Measurements from ENCODE around the gene ANGPT4.

ANGPT4 gene

DNA sequence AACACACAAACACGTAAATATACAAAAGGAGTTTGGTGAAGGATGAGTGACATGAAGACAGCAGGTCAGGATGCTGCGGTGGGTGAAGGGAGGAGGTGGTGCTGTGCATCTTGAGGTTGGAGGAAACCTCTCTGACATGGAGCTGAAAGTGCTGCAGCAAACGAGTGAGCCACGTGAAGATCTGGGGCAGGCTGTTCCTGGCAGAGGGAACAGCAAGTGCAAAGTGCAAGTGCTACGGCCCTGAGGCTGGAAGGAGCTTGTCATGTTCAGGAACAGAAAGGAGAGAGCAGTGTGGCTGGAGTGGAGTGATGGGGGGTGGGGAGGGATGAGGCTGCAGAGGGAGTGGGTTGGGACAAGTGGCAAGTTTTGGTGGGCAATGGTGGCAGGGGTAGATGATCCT, 24.8 kb upstream of the ANGPT4 start:
- DNase-seq (ENCODE audit: low spot score) = no peak

DNA sequence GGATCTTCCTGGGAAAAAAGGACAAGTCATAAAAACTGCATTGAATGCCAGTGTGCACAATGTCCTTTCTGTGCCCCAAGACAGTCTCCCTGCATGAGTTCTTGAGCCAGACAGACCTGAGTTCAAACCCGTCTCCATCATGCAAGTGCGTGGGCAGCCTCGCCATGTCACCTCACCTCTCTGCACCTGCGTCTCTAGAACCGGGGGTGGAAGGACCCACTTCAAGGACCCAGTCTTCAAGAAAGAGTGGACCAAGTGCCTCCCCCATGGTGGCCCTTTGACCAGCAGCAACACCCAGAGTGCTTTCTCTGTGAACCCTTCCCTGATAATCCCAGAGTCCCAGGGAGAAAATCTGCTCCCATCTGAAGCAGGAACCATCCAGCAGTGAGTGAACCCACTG, 23.5 kb upstream of the ANGPT4 start:
- DNase-seq (ENCODE audit: low spot score) = no peak

DNA sequence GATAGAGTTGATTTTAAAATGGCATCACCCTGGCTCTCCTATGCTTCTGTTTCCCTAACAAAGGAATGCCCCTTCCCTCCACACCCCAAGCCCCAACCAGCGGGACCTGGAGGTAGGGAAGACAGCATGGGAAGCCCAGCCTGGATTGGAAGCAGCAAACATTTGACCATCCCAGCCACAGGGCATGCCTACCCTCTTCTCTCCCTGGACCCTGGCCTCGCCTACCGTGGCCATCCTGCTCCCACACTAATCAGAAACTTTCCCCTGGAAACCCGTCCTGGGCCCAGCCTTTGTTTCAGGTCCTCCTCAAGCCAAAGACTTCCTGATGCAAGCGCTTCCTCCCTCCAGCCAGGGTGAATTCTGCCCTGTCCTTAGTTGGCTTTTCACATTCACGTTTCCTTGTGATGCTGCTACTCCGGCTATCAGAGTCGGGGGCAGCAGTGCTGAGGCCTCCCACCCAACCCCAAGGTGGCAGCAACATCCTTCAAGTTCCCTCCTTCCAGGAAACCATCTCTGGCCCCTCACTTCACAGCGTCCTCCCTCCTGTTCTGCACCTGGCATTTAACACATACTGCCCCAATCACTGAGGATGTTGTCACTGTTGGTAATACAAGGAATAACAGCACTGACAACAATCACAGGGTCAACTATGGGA, 18.2 kb upstream of the ANGPT4 start:
- no peak for DNase-seq (ENCODE audit: low spot score)

DNA sequence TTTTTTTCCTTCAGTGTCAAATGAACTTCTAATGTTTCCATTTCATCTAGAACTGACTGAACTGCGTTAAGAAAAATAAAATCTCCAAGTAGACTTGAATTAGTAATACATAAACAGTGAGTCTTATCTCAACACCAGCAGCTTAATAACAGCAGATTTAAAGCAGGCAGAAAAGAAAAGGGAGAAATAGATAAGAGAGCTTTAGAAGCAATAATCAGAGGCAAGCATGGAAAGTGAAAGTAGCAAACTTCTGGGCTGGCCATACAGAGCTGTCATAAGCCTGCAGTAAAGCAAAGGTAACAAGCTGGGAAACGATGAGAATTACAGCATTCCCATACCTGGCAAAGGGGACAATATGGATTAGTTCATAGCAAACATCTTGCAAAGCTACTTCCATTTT, 16.9 kb upstream of the ANGPT4 start:
- DNase-seq (ENCODE audit: low spot score) = no peak

DNA sequence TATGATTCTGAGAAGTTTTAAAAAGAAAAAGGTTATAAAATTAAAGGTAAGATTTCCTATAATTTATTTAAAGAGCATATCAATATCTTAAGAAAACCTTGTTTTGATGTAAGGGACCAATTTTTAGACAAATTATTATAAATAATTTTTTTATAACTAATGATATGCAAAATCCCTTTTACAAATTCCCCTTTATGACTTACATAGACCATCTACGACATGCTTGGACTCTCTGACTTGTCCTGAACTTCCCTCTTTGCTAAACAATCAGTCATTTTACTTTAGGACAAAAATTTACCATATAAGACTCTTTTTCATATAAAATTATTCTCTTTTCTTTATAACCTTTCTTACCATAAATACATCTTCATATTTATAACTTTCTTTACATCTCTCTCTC, 15.3 kb upstream of the ANGPT4 start:
- DNase-seq (ENCODE audit: low spot score) = no peak

DNA sequence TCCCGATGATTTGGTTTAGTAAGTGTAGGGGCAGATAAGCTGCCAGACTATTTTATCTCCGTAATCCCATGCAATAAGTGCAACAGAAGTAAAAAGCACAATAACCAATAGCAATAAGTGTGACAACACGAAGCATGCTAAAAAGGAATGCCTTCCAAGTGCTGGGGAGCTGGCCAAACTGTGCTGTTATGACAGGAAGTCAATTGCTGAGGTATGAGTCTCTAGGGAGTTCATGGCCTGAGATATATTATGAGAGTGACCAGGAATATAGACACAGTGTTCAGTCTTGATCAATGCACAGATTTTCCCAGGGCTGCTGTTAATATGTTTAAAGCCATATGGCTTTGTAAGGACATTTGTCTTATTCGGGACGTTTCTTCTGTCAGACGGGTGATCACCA, 10.5 kb upstream of the ANGPT4 start:
- no peak for DNase-seq (ENCODE audit: low spot score)

DNA sequence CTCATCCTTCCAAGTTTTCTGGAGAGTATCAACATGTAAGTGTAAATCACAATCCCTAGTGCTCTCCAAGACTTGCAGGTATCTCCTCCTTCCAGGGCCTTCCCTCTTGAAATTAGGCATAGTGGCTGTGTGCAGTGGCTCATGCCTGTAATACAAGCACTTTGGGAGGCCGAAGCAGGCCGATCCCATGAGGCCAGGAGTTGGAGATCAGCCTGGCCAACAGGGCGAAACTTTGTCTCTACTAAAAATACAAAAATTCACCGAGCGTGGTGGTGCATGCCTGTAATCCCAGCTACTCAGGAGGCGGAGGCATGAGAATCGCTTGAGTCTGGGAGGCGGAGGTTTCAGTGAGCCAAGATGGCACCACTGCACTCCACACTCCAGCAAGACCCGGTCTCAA, 9.4 kb upstream of the ANGPT4 start:
- DNase-seq (ENCODE audit: low spot score) = no peak

DNA sequence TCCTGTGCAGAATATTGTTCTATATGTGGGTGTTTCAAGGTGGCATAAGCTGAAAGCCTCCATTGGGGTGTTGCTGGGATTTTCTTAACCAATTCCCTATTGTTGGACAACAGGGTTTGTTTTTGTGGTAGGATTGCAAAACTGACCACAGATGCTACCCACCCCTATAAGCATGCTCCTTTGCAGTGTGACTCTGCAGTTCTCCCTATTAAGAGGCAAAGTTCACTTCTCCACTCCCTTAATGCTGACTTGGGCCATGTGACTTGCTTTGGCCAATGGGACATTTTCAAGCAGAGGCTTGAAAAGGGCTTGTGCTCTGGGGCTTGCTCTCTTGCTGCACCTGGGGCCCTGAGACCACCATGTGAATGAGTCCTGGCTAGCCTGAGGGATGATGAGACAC, 8.5 kb upstream of the ANGPT4 start:
- DNase-seq (ENCODE audit: low spot score) = no peak

DNA sequence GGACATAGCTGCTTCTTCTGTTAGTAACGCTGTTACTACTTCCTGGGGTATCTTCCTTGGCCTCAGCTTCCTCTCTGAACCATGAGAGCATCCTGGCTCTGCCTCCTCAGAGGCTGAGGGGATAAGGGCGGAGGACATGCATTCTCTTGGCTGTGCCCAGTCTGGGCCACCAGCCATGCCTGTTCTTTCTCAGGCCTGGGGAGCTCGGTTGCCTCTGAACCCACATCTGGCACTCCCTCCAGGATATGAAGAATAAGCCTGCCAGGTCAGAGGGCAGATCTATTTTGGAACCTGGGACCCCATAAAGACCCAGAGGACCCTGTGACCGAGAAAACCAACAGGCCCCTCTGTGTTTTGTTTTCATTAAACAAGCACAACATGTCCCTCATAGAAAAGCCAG, 6.6 kb upstream of the ANGPT4 start:
- DNase-seq (ENCODE audit: low spot score) = no peak

DNA sequence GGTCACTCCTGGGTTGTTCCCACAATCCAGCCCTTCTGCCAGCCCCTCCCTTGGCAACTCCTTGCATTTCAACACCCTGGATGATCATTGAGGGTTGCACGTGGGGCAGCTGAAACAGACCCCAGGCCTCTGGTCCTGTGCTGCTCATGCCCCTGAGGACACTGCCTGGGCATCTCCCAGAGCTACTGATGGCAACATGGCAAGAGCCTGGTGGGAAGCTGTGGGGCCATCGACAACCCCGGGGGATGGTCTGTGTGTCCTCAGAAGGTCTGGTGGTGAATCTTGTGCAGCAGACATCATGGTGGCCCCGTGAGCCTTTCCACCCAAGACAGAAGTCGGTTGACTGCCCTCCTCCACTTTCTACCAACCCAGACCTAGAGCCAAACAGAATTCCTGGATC, 4.9 kb upstream of the ANGPT4 start:
- no peak for DNase-seq (ENCODE audit: low spot score)

DNA sequence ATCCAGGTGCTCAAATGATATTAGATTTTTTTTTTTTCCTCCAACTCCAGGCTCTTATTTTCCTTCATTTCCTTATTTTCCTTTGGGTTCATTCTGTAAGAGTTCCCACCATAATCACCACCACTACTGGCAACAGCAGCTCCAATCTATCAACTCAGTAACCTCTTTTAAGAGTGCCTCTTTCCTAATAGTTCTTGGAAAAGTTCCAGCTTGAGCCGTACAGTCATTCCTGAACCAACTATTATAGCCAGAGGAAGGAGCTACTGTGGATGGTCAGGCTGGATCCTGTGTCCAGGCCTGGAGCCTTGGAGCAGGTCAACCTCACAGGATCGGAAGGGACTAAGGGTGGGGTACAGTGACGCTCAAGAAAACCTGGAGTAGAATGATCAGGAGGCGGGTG, 4.2 kb upstream of the ANGPT4 start:
- no peak for DNase-seq (ENCODE audit: low spot score)

DNA sequence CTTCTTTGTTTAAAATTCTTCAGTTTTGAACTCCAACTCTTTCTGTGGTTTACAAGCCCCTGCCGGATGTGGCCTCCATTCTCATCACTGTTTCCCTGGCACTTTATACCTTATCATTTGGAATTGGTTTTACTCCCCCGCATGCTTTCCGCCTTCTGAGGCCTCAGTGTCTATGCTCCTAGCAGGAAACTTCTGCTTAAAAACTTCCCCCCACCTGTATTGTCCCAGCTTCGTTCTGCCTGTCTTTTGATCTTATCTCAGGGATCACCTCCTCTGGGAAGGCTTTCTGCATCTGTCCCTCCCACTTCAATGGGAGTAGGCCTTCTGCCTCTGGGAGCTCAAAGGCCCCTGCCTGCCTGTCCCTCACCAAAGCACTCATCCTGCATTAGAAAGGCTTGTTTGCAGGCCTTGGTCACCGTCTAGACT, 3.4 kb upstream of the ANGPT4 start:
- DNase-seq (ENCODE audit: low spot score) = no peak

DNA sequence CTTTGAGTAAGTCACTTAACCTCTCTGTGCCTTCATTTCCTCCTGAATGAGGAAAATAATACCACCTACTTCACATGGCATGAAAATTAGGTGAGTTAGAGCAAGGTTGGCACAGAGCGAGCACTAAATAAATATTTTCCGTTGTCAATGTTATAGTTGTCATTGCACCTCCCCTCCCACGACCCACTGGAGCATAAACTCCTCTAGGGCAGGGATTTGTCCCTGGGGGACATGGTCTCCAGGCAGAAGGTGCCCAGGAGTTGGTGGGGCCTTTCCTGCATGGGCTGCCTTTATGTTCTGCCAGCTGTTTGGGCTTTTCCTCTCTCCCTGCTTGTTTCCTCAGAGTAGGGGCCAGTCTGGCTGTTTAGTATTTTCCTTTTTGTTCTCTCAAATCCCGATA, 1.3 kb upstream of the ANGPT4 start:
- no peak for DNase-seq (ENCODE audit: low spot score)

DNA sequence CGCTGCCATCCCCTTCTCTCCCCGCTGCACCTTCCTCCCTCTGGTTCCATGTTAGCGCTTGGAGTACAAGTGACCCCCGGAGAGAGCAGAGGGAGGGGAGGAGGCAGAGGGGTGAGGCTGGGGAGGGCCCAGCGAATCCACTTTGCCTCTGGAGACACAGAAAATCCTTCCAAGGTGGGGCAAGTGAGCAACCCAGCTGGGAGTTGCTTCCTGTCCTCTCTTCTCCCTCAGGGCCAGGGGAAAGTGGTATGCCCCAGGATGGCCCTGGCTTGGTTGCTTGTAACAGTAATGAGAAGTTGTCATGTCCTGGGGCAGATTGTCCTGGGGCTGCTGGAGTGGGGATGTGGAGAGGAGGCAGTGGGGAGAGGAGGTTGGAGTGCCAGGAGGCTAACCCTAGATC, 691 bp upstream of the ANGPT4 start:
- no peak for DNase-seq (ENCODE audit: low spot score)

DNA sequence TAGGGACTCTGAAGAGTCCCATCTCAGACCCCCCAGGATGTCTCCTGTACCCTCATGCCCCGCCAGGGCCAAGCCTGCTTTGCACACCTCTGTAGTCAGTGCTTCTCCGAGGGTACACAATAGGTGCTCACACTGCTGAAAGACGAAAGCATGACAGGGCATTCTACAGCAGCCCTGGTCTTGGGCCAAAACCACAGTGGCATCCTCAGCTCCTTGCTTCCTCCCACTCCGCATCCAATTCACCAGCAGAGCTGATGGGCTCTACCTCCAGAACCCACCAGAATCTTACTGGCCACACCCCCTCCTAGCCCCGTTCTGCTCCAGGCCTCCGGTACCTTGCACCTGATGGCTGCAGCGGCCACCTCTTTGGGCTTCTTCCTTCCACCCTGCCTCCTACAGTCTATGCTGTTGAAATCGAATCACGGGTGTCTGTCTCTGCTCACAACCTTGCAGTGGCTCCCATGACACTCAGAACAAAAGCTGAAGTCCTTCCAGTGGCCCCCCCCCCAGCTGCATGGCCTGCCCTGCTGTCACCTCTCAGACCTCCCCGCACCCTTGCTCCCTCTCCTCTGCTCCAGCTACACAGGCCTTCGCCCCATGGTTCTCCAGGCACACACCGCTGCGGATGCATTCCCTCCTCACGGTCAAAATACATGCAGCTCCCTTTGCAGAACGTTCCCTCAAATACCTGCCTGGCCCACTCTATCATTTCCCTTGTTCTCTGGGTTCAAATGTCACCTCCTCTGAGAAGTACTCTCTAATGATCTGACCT, 1.2 kb downstream of the ANGPT4 start:
- no peak for DNase-seq (ENCODE audit: low spot score)

DNA sequence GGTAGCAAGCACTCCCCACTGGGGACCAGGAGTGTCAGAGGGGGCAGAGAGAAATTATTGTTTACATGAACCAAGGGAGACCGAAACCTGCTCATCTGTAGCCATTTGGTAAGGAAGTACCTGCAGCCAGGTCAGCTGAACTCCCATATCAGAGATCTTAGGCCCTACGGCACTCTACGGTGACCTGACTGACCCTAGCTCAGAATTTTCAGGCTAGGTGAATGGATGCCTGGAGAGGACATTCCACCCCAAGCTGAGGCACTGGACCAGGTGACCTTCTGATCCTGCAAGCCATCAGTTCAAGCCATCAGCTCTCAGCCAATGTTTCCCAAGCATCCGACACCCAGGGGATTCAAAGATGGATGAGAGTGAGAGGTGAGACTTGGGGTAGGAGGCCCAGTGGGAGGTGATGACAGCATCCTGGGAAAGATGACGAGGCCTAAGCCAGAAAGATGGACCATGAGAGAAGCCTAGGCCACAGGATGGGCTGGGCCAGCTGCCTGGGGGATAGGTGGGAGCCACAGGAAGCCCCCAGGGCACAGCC, 2.8 kb downstream of the ANGPT4 start:
- DNase-seq (ENCODE audit: low spot score) = no peak

DNA sequence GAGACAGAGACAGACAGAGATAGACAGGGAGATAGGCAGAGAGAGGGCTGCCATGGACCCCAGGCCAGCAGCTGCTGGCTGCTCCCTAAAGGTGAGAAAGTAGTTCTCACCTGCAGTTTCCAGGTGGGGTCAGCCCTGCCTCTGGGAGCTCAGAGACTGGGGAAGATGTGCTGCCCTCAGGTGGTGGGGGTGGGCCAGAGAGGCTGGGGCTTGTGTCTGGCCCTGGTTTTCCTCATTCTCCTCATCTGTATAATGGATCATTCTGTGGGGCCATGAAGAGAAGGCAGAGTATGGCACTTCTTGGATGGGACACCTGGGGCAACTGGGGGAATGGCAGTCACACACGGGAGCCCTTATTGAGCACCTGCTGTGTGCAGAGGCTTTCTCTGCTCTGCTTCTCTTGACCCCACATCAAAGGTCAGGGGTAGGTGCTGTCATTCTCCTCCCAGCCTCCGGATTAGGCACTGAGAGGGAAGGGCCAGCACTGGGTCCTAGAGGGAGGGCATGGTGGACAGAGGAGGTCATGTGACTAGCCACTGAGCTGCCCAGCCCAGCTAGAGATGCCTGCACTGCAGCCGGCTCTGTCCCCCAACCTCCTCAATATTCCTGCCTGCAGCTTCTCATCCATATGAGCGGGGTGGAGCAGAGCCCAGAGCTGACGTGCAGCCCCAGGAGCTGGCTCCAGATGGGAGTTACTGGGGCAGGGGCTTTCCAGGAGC, 4.1 kb downstream of the ANGPT4 start:
- DNase-seq (ENCODE audit: low spot score) = no peak

DNA sequence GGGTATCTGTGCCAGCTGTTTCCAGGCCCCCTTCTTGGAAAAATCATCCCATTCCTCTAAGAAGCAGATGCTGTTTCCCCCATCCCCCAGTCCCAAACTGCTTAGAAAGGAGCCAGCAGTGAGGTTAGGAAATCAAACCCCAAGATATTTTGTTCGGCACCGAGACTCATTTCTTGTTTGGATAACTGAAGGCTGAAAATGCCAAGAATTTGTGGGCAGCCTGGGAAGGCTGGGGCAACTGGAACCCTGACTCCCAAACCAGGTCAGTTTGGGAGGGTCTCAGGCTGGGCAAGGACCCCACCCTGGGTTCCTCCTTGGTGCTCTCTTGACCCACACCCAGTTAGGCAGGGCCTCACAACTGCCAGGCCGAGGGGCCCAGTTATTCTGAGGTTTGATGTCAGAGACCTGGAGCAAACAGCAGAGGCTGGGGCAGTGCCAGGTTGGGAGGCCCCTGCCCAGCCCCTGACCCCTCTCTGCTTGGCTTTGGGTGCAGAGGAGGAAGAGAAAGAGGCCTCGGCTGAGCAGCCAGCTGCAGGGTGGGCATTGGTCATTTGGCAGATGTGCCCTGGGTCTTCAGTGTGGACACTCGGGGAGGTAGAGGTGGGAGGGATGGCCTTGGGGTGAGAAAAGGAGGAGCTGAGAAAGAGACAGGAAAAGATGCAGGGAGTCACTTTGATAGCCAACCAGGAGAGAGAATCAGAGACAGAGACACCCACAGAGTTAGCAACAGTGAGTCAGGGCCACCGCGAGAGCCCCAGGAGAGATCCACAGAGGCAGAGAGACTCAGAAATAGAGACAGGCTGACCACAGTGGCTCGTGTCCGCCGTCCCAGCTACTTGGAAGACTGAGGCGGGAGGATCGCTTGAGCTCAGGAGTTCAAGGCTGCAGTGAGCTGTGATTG, 5.0 kb downstream of the ANGPT4 start:
- DNase-seq (ENCODE audit: low spot score) = peak; percentile 71

DNA sequence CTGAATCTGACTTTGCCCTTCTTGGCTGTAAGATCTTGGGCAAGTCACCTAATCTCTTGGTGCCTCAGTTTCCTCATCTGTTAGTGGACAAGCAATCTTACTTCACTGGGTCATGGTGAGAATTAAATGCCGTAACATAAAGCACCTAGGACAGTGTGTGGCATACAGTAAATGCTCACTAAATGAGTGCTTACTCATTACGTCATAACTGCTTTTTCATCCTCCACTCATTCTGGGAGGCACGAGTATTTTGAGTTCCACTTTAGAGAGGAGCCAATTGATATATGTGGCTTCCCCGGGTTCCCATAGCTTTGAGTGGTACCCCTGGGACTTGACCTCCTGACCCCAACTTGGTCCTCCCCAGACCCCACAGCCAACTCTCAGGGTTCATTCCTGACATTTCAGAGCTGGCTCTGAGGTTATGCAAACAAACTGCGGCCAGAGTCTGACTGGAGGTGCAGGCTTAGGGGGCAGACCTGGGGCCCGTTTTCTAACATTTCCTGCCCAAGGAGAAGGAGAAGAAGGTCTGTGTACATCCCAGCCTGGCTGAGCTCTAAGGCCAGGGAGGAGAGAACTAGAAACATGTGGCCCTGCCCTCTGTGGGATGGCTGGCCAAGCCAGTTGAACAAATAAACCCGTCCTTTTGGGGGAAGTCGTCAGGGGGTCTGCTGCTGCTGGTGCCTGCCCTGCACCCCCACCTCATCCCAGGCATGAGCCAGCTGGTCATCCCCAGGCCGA, 5.8 kb downstream of the ANGPT4 start:
- DNase-seq (ENCODE audit: low spot score) = peak; percentile 22

DNA sequence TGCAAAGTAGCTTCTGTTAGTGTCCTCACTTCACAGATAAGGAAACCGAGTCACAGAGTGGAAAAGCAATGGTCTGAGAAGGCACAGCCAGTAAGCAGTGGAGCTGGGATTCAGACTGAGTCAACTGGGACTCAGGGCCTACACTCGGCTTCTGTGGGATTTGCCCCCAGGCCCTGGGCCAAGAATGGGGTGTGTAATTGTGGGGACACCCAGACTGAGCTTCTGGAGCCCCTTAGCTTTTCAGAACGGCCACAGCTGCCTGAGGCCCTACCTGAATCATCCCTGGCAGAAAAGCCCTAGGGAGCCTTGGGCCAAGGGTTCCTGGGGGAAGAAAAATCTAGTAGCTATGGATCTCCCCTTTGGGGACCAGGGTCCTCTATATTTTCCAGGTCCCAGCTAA, 6.5 kb downstream of the ANGPT4 start:
- no peak for DNase-seq (ENCODE audit: low spot score)

DNA sequence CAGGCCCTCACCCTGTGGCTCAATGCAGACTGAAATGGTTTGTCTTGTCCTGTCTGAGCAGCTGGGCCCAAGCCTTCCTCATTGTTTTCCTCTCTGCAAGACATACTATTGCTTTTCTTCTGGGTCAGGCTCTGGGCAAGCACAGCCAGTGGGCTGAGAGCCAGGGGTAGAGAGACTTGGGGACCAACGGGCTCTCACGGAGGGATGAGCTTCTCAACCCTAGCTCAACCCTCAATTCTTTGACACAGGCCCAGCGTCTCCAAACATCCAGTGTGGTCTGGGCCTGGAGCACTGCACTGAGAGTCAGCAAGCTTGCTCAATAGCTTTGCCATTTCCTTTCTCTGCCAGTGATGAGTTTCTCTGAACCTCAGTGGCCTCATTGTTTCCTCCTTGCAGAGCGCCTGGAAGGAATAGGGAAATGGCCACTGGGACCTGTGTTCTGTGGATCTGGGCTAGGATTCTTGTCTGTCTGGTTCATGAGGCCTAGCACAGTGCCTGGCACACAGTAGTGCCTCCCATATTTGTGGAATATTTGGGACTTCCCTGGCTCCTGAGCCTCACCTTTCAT, 9.3 kb downstream of the ANGPT4 start:
- DNase-seq (ENCODE audit: low spot score) = no peak

Measured in hepatic stellate cell (primary cell).